PFSK-1 (cell line): ENCODE data around the gene UACA.

Experiments used
- POLR2AphosphoS5 ChIP-seq: IDR thresholded peaks from 2 replicates; pipeline ENCODE4 v1.6.1; 2012; ENCODE audit warnings: low read depth, mild to moderate bottlenecking, control low read depth, low read length, moderate library complexity
- REST ChIP-seq, 2 experiments: IDR thresholded peaks; 2 replicates each; pipeline versions ENCODE4 v1.6.1 to v1.8.0; 2011 to 2012; ENCODE audit warnings: low read depth in 2 of 2, low read length in 2 of 2, control low read depth in 1 of 2, inconsistent platforms in 1 of 2, mild to moderate bottlenecking in 1 of 2, moderate library complexity in 1 of 2; ENCODE audit not compliant: insufficient read depth in 1 of 2

- TF ChIP-seq POLR2AphosphoS5 (no peak), REST (IDR thresholded peaks at IDR 0.05; ENCODE audit: insufficient read depth in 1 of 2, low read depth in 2 of 2, low read length in 2 of 2) (no peak)
These were observed 59.2 kb downstream of the UACA start for GRCh38 chr15:70704166-70704565.
